K562 (cell line): ENCODE results near the gene ATP6V0E1. TPM values are rescaled to one million over a fixed set of nuclear protein-coding genes. Genes with fewer than 3 reads are reported as not detected.
A peak's percentile ranks its signal among the peaks of the same experiment; 100 is the strongest.

ENCODE experiments used
- ARID4B ChIP-seq: sonication (generic); formaldehyde crosslinking; IDR thresholded peaks from 2 replicates; pipeline ENCODE4 v1.8.0; 2022; ENCODE audit warnings: mild to moderate bottlenecking, missing genetic modification reagents
- BHLHE40 ChIP-seq: IDR thresholded peaks from 2 replicates; pipeline ENCODE4 v1.6.1; 2011; ENCODE audit warnings: low read length, improper control_type of control experiment
- CBFA2T3 ChIP-seq: fragments of 450-650 bp; IDR thresholded peaks from 2 replicates; pipeline ENCODE4 v1.6.1; 2017
- CREM ChIP-seq: IDR thresholded peaks from 2 replicates; pipeline ENCODE4 v1.6.1; 2014; ENCODE audit warnings: antibody characterized with exemption, low read depth
- FIP1L1 ChIP-seq: fragments of 200-400 bp; formaldehyde crosslinking; IDR thresholded peaks from 2 replicates; pipeline ENCODE4 v1.6.1; 2018; ENCODE audit warnings: mild to moderate bottlenecking, low read depth, low read length; ENCODE audit not compliant: poor library complexity, severe bottlenecking
- HDAC1 ChIP-seq, 2 experiments: fragments of 450-650 bp; IDR thresholded peaks; 2 replicates each; pipeline ENCODE4 v1.6.1; 2016 to 2017; ENCODE audit warnings: inconsistent platforms in 1 of 2, mild to moderate bottlenecking in 1 of 2, moderate library complexity in 1 of 2
- HDAC8 ChIP-seq: fragments of 450-650 bp; IDR thresholded peaks from 2 replicates; pipeline ENCODE4 v1.6.1; 2016; ENCODE audit warnings: mild to moderate bottlenecking, missing genetic modification characterization, moderate library complexity, missing compliant biosample characterization
- JUND ChIP-seq, 2 experiments: IDR thresholded peaks; 2 replicates in 1 of 2; 3 replicates in 1 of 2; pipeline ENCODE4 v1.6.1; 2011; ENCODE audit warnings: borderline replicate concordance in 2 of 2, low read depth in 2 of 2, low read length in 2 of 2, improper control_type of control experiment in 1 of 2, missing biosample characterization in 1 of 2, missing genetic modification characterization in 1 of 2, missing genetic modification reagents in 1 of 2
- MYC ChIP-seq, 2 experiments: fragments of 250-450 bp in 1 of 2; sonication (Bioruptor Pico) in 1 of 2; IDR thresholded peaks; 2 replicates each; pipeline versions ENCODE4 v1.5.1 to v1.6.1; 2012 to 2021; ENCODE audit warnings: low read depth in 2 of 2, borderline replicate concordance in 1 of 2, improper control_type of control experiment in 1 of 2, low read length in 1 of 2, mild to moderate bottlenecking in 1 of 2, moderate library complexity in 1 of 2
- NR2C2 ChIP-seq, 2 experiments: fragments of 200-800 bp in 1 of 2; sonication (Bioruptor generic) in 1 of 2; sonication (generic) in 1 of 2; formaldehyde crosslinking in 1 of 2; IDR thresholded peaks; 2 replicates each; pipeline versions ENCODE4 v1.6.1 to v1.8.0; 2016 to 2022; ENCODE audit warnings: mild to moderate bottlenecking in 1 of 2, missing compliant biosample characterization in 1 of 2, missing genetic modification characterization in 1 of 2, missing genetic modification reagents in 1 of 2
- POLR2B ChIP-seq: fragments of 450-650 bp; IDR thresholded peaks from 2 replicates; pipeline ENCODE4 v1.6.1; 2018; ENCODE audit warnings: low read depth; ENCODE audit not compliant: partially characterized antibody
- RAD51 ChIP-seq: fragments of 450-650 bp; IDR thresholded peaks from 2 replicates; pipeline ENCODE4 v1.7.1; 2016; ENCODE audit warnings: low read depth, mild to moderate bottlenecking, borderline replicate concordance
- RCOR1 ChIP-seq, 2 experiments: IDR thresholded peaks; 2 replicates each; pipeline ENCODE4 v1.6.1; 2012; ENCODE audit warnings: low read depth in 2 of 2, low read length in 2 of 2, borderline replicate concordance in 1 of 2, improper control_type of control experiment in 1 of 2
- SMARCB1 ChIP-seq: IDR thresholded peaks from 2 replicates; pipeline ENCODE4 v1.6.1; 2011; ENCODE audit warnings: improper control_type of control experiment, low read depth; ENCODE audit not compliant: insufficient read length
- SNIP1 ChIP-seq: fragments of 450-650 bp; IDR thresholded peaks from 2 replicates; pipeline ENCODE4 v1.7.1; 2017; ENCODE audit warnings: low read depth, mild to moderate bottlenecking
- TEAD4 ChIP-seq, 2 experiments: sonication (generic) in 1 of 2; formaldehyde crosslinking in 1 of 2; IDR thresholded peaks; 2 replicates each; pipeline versions ENCODE4 v1.6.1 to v1.8.0; 2012 to 2022; ENCODE audit warnings: borderline replicate concordance in 1 of 2, inconsistent platforms in 1 of 2, low read length in 1 of 2, mild to moderate bottlenecking in 1 of 2, missing genetic modification reagents in 1 of 2
- ZNF197 ChIP-seq: fragments of 200-800 bp; sonication (Bioruptor generic); IDR thresholded peaks from 2 replicates; pipeline ENCODE4 v1.6.1; 2016; ENCODE audit warnings: low read depth, missing genetic modification characterization, missing compliant biosample characterization
- ZNF639 ChIP-seq, 2 experiments: fragments of 200-800 bp in 1 of 2; sonication (Bioruptor generic) in 1 of 2; sonication (generic) in 1 of 2; formaldehyde crosslinking in 1 of 2; IDR thresholded peaks in 1 of 2; conservative IDR thresholded peaks in 1 of 2; 2 replicates each; pipeline versions ENCODE4 v1.5.0 to v1.6.1; 2016 to 2020; ENCODE audit warnings: missing compliant biosample characterization in 1 of 2, missing genetic modification characterization in 1 of 2, missing genetic modification reagents in 1 of 2
- polyA plus RNA-seq, 8 experiments: library from polyadenylated mRNA; depleted of rRNA in 4 of 8; stranded (reverse) in 5 of 8; unstranded in 3 of 8; fragments of >200 nt; fragmentation: Nextera tagmentation in 2 of 8; fragmentation: Illumina TruSeq in 1 of 8; extraction: Ambion mirVana in 2 of 8; extraction: Trizol in 1 of 8; gene quantifications; 2 replicates each; pipeline versions ENCODE4 v1.2.1 to v1.2.3, GENCODE V29; 2011 to 2014; ENCODE audit warnings: inconsistent platforms in 1 of 8, missing spikeins in 1 of 8
- total RNA-seq, 7 experiments: library from RNA; depleted of rRNA in 6 of 7; stranded (reverse); fragments of >200 nt in 6 of 7; fragmentation: Illumina TruSeq in 2 of 7; extraction: Trizol in 2 of 7; gene quantifications; 2 replicates each; pipeline versions ENCODE4 v1.2.1 to v1.2.3, GENCODE V29; 2011 to 2021; ENCODE audit warnings: low replicate concordance in 1 of 7

Gene ATP6V0E1
- total and polyA plus RNA-seq, 9 of the 15 experiments (the other 6 are each of a cell fraction or from before 2014, with no cell fraction given): 63.8 to 395 (median 112) TPM

- TF ChIP-seq NR2C2 (CRISPR knock-in tag; IDR thresholded peaks at IDR 0.05): no peak
- peak; percentile 82 for TF ChIP-seq NR2C2 (tag; IDR thresholded peaks at IDR 0.05)
- TF ChIP-seq ZNF197 (CRISPR knock-in tag): 0 out of 2 replicates have a peak, but pooled peaks have one; percentile 36
- peak; percentile 69 for TF ChIP-seq CBFA2T3
- TF ChIP-seq JUND (IDR thresholded peaks at IDR 0.05; ENCODE audit: borderline replicate concordance, low read depth, low read length): 0 out of 2 replicates have a peak, but pooled peaks have one; percentile 24
- TF ChIP-seq JUND (tag; IDR thresholded peaks at IDR 0.05; ENCODE audit: borderline replicate concordance, low read depth, low read length): no peak; the same call in 2 of the 3 replicates
- peak; percentile 43; the same call in 1 of the 2 replicates for TF ChIP-seq TEAD4 (IDR thresholded peaks at IDR 0.05; ENCODE audit: low read length)
- TF ChIP-seq TEAD4 (CRISPR knock-in tag; IDR thresholded peaks at IDR 0.05; ENCODE audit: borderline replicate concordance): no peak
- peak in 1 of 2 experiments; percentile 67; a peak in 1 of 4 replicates for TF ChIP-seq RCOR1 (IDR thresholded peaks at IDR 0.05; ENCODE audit: borderline replicate concordance in 1 of 2, low read depth in 2 of 2, low read length in 2 of 2)
- TF ChIP-seq RAD51: 0 out of 2 replicates have a peak, but pooled peaks have one; percentile 9
- TF ChIP-seq MYC (IDR thresholded peaks at IDR 0.05; ENCODE audit: low read depth, low read length): peak; percentile 84
- TF ChIP-seq MYC (CRISPR knock-in tag; IDR thresholded peaks at IDR 0.05; ENCODE audit: borderline replicate concordance, low read depth): no peak
- TF ChIP-seq BHLHE40: 0 out of 2 replicates have a peak, but pooled peaks have one; percentile 31
- no peak for TF ChIP-seq ZNF639 (CRISPR knock-in tag; conservative IDR thresholded peaks at IDR 0.05 in 1 of 2, IDR thresholded peaks at IDR 0.05 in 1 of 2)
- peak in 1 of 2 experiments; percentile 54; a peak in 1 of 4 replicates for TF ChIP-seq HDAC1 (IDR thresholded peaks at IDR 0.05)
- peak; percentile 45; the same call in 1 of the 2 replicates for TF ChIP-seq CREM
- TF ChIP-seq POLR2B: no peak
- TF ChIP-seq ARID4B (CRISPR knock-in tag): 0 out of 2 replicates have a peak, but pooled peaks have one; percentile 40
- no peak for TF ChIP-seq FIP1L1
- no peak for TF ChIP-seq HDAC8
- TF ChIP-seq SMARCB1: no peak
- no peak for TF ChIP-seq SNIP1
Observed at GRCh38 chr5:173020154-173020581, 36.6 kb downstream of the ATP6V0E1 start (continued).
